Esophagus squamous epithelium (tissue), 4 donors: ENCODE results near the gene SUSD3.
"Not testable (repeated sequence)": the region's sequence is repeated elsewhere in the genome, so short reads cannot be mapped to it uniquely, and the experiment has no call there.

Experiments used
- CTCF ChIP-seq, 6 experiments: fragments of 450-650 bp in 4 of 6; fragments of 200-600 bp in 2 of 6; sonication (generic) in 2 of 6; IDR thresholded peaks; one replicate each; pipeline ENCODE4 v1.5.1; 2016 to 2019; ENCODE audit warnings: antibody characterized with exemption in 6 of 6, mild to moderate bottlenecking in 4 of 6, moderate library complexity in 4 of 6
- POLR2A ChIP-seq, 4 donors: fragments of 450-650 bp; IDR thresholded peaks; one replicate each; pipeline ENCODE4 v1.6.1; 2017; ENCODE audit warnings: antibody characterized with exemption in 4 of 4, mild to moderate bottlenecking in 4 of 4, moderate library complexity in 3 of 4

DNA sequence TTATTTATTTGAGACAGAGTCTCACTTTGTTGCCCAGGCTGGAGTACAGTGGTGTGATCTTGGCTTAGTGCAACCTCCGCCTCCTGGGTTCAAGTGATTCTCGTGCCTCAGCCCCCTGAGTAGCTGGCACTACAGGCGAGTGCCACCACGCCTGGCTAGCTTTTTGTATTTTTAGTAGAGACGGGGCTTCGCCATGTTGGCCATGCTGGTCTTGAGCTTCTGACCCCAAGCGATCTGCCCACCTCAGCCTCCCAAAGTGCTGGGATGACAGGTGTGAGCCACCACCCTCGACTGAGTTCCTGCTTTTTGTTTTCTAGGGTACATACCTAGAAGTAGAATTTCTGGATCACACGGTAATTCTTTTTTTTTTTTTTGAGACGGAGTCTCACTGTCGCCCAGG is 42.6 kb downstream of the SUSD3 start:
- not testable (repeated sequence) for TF ChIP-seq CTCF, POLR2A (IDR thresholded peaks at IDR 0.05)
